Stimulated activated CD8-positive, alpha-beta memory T cell treated with anti-CD3 and anti-CD28 coated beads, Interleukin-15, amount 100 ng/mL, for 48 hours (primary cell): ENCODE data around the gene KMT2E.
"Not testable (repeated sequence)": the region's sequence is repeated elsewhere in the genome, so short reads cannot be mapped to it uniquely, and the experiment has no call there.

ENCODE experiments used
- DNase-seq, 2 donors: peaks; one replicate each; pipeline ENCODE4 v3.0.0-alpha.2; 2020; ENCODE audit warnings: low read depth in 2 of 2

Gene KMT2E

DNA sequence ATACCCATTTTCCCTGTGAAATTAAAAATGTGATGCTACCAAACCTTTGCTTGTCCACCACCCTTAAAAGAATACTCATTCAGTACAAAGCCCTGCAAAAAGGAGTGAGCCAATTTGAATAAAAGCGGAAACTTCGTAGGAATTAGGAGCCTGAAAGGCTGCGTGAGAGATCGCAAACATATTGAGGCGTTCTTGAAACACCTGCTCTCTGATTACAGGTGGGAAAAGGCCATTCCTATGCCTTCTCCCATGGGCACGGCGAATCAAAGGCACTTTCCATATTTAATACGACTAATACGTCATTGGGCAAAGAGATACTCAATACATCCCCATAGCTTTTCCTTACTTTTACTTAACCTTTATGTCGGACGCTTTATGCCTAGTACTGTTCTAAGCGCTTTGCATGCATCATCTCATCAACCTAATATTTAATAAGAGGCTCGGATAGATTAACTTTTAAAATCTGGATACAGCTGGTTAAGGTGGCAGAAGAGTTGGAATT is 30.9 kb upstream of the KMT2E start:
- no peak for DNase-seq

DNA sequence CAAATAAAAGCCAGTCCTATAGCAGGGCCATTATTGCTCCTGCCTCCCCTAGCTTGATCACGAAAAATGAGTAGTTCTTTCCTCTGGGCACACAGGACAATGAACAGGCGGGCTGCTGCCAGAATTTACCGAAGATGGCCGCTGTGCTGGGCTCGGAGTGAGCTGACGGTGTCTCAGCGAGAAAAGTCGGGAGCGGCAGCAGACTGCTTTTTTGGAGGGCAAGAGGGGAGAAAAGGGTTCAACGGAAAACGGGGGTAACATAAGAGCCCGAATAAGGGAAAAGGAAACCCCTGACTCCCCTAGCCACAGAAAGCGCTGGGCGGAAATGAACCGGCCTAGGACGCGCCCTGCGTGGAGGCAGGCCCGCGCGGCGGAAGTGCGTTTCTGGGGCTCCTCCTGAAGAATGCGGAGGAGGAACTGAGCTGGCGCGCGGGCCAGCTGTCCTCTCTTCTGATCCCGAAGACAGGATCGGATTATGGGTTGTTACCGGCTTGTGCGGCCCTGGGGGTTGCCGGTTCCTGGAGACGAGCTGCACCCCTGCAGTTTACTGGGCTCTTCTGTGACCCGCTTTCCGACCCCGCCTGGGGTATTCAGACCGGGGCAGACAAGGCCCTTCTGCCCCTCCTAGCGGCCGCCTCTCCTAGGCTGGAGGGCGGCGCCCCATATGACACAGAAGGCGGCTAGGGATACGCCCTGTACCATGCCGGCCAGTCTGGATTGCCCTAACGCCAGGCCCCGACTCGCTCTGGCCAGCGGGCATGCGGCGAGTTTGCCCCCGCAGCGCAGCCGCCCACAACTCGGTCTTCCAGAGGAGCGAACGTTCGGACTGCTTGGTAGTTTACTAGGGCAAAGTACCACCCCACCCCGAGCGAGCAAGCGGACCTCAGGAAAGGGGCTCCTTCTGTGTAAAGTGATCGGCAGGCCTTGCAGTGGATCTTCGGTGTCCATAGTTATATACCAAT is 30.1 kb upstream of the KMT2E start:
- peak; percentile 79 to 81 for DNase-seq

DNA sequence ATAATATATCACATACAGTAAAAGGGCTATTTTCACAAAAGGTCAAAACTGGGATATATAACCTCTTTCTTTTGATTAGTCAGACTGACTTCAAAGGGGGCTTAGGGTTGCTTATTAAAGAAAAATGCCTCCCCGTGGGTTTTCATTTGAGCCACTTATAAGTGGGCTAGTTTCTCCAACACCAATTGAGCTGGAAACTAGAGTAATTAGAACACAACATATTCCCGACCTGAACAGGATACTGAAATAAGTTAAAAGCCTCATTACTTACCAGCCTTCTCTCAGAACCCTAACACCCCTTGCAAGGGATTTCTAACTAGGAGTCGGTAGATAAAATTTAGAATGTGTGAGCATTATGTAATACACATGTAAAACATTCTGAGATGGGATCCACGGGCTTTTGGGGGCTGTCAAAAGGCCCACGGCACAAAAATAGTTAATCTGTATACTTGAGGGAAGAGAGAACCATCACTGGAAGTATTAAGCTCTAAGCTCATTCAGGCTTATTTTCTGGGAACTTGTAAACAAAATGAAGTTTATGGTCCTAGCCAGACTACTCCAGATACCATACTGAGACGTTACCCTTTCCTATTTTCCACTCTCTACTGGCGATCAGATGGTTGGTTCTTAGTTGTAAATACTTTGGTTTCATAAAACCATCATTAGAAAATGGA is 29.3 kb upstream of the KMT2E start:
- no peak for DNase-seq

DNA sequence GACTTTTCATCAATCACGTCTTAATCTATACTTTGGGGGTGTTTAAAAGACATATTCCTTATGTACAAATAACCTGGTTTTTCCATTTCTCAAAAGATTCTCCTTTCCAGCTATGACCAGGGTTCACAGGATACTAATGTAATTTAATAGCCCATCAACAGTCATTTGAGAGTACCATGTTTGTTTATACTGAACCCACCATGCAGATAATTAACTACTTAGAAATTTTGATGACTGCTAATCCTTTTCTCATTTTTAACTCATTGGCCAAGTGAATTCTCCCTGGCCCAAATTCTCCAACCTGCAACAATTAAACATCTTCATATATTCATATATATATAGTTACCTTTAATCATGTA is 28.8 kb upstream of the KMT2E start:
- no peak for DNase-seq

DNA sequence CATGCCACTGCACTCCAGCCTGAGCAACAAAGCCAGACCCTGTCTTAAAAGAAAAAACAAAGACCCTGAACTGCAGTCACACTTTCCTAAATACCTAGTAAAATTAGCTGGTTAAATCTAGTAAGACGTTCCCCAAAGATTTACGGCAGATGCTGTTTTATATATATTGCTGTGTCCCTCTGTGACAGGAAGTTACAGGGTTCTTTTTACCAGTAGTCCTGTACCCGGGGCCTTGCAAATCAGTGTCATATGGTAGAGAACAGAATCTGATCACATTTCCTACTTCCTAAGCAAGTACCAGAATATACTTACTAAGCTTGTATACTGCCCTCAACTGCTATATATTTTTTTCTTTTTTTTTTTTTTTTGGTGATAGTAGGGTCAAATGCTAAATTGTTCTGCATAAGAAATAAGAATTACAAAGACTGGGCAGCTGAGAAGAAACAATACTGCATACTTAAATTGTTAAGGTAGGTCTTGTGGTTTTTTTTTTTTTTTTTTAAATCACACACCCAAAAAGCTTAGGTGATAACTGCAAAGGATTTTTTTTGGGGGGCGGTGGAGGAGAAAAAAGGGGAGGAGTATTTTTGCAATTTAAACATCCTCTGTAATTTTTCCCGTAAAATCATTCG is 27.3 kb upstream of the KMT2E start:
- no peak for DNase-seq

DNA sequence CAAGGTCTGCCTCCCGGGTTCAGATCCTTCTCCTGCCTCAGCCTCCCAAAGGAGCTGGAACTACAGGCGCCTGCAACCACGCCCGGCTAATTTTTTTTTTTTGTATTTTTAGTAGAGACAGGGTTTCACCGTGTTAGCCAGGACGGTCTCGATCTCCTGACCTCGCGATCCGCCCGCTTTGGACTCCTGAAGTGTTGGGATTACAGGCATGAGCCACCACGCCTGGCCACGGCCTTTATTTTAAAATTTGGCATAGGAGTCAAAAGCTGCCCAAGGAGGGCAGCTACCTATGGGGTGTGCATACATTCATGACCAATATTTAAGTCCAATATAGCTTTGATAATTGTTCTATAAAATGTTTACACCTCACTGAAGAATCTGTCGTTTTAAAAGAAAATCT is 26.6 kb upstream of the KMT2E start:
- DNase-seq: not testable (repeated sequence)

DNA sequence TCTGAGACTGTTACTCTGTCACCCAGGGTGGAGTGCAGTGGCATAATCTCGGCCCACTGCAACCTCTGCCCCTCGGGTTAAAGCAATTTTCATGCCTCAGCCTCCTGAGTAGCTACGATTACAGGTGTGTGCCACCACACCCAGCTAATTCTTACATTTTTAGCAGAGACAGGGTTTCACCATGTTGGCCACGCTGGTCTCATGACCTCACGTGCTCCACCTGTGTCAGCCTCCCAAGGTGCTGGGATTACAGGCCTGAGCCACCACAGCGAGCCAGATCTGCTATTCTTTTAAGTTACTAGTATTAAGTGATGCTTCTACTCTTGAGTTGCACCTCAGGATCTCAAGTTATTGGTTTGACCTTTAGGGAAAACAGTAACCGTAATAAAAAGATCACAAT is 23.0 kb upstream of the KMT2E start:
- DNase-seq: no peak

DNA sequence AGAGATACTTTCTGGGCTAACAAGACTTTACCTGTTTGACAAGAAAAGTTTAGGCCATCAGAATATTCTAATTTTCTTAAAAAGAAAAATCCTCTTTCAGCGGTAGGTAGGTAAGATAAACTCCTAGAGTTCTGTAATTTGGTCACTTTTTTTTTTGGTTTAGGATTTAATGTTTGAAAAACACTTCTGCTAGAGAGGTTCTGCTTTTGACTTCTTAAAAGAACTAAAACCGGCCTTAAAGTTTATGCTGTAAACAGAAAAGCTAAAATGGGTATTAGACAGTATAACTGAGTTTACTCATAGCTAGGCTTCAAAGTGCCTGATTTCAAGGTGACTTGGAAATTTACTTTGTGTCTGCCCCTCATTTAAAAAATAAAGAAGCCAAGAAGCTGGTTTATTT is 21.7 kb upstream of the KMT2E start:
- DNase-seq: no peak

DNA sequence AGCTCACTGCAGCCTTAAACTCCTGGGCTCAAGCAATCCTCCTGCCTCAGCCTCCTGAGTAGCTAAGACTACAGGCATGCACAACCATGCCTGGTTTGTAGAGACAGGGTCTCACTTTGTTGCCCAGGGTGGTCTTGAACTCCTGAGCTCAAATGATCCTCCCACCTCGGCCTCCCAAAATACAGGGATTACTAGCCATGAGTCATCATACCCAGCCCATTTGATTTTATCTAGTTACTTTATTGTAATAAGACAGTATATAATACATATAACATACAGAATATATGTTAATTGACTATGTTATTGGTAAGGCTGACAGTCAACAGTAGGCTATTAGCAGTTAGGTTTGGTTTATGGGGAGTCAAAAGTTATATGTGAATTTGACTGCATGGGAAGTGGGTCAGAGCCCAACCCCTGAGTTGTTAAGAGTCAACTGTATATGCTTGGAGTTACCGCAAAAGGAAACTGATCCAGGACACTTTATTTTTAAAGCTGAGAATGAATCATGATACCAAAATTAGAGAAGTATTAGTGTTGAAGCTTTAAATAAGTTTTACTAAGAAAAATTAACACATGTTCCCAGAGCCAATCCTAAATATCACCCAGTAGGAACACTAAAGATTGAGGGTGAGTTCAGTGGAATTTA is 20.7 kb upstream of the KMT2E start:
- DNase-seq: no peak

DNA sequence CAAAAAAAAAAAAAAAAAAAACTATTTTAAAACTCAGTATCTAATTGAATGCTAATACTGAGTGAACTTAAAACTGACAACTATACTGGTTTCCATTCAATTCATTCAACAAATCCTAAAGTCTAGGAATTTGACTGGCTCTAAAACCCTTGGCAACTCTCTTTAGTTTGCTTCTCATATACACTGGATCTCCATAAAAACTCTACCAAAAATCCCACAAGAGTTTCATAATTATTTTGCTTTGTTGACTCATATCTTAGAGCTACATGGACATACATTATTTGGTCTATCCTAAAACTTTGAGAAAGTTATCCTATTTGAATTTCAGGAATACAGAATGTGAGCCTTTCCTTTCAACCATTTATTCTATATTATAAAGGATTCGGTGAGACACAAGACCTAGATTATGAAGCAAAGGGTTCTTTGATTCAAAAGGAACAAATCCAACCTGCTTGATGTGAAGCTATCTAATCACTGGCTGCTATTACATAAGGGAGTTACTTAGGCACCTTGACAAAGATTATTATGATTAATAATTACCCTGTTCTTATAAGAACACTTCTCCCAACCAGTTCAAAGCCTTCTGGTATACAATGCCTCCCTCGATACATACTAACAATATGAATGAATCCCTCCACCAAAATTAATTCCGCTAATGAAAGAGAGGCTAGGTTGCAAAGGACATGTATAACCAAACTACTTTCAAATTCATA is 15.8 kb upstream of the KMT2E start:
- no peak for DNase-seq

DNA sequence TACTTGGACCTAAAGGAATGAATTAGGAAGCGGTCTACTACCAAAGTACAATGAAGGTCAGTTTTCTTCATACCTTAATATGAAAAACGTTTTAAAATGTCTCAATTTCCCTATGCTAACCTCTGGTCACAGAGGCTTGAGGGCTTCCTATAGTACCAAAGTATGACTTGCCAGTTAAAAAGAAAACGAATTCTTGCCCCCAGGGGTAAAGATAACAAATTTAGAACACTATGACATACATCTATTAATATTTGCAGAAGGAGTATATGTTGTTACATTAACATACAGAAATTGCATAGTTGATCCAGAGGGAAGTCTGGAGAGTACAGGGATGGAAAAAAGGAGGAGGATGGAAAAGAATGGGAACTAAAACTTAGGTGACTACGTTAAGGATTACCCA is 13.8 kb upstream of the KMT2E start:
- no peak for DNase-seq

DNA sequence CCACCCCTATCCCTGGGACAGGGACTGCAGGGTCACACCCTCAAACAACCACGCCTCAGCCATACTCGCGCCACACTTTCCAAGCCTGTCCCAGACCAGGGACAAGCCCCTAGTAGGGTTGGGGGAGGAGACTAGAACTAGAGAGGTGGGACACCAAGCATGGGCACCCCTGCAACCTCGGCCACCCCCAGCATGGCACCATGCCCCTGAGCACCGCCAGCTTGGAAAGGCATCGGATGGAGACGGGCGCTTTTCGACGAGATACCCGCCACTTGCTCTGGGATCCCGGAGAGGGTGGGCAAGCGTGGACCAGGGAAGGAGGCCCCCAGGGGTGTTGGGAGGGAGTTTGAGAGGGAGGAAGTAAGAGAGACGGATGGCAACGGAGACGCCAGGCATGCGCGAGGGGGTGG is 13.1 kb upstream of the KMT2E start:
- no peak for DNase-seq

DNA sequence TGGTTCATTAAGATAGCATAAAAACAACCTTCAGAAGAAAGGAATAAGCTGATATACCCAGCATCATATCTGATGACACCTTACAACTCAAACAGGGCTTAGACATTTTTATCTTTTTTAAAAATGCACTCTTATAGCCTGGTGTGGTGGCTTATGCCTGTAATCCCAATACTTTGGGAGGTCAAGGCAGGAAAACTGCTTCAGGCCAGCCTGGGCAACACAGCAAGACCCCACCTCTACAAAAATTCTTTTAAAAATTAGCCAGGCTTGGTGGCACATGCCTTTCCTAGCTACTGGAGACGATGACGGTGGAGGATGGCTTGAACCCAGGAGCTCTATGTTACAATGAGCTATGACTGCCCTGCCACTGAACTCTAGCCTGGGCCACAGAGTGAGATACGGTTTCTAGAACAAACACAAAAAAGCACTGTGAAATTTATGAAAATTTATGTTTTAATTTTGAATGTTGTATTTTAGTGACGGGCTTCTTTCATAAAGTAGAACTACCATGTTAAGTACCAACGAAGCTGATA is 12.3 kb upstream of the KMT2E start:
- DNase-seq: no peak

DNA sequence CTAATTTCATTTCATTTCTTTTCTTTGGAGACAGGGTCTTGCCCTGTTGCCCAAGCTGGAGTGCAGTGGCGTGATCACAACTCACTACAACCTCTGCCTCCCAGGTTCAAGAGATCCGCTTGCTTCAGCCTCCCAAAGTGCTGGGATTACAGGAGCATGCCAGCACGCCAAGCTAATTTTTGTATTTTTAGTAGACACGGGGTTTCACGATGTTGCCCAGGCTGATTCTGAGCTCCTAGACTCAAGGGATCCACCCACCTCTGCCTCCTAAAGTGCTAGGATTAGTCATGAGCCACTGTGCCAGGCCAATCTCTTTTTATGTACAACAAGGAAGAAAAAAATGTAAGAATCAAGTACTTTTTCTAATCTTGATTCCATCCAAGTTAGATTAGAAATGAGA is 10.7 kb upstream of the KMT2E start:
- DNase-seq: peak in 1 of 2 donors; percentile 22

DNA sequence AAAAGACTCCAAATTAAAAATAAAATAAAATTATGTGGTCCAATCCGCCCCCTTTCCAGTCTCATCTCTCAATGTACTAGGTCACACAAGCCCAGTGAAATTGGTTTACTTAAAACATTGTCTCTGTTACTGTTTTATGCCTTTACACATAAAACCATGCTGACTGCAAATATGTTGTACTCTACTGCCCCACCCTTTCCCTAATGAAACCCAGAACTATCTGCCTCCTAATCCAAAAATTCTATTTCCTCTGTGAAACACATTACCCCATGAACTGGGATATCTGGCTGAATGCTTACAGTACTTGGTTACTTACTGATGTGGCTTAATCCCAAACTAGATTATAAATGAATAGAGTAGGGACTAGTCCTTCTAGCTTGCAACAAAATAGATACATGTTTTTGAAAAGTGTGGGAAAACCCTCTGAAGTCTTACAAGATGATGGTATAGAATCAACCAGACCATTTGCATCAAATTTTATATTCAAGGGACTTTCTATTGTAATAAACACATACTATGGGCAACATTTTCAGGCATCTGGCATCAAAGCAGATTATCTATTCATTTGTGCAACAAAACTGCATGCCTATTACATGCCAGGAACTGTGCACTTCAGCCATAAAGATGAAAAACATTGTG is 10.0 kb upstream of the KMT2E start:
- no peak for DNase-seq

DNA sequence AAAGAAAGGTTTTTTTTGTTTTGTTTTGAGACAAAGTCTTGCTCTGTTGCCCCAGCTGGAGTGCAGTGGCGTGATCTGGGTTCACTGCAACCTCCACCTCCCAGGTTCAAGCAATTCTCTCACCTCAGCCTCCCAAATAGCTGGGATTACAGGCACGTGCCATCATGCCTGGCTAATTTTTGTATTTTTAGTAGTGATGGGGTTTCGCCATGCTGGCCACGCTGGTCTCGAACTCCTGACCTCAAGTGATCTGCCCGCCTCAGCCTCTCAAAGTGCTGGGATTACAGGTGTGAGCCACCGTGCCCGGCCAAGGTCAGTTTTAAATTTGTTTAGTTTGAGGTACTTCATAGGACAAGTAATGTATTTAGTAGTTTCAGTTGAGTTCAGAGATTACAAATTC is 9.0 kb upstream of the KMT2E start:
- not testable (repeated sequence) for DNase-seq

DNA sequence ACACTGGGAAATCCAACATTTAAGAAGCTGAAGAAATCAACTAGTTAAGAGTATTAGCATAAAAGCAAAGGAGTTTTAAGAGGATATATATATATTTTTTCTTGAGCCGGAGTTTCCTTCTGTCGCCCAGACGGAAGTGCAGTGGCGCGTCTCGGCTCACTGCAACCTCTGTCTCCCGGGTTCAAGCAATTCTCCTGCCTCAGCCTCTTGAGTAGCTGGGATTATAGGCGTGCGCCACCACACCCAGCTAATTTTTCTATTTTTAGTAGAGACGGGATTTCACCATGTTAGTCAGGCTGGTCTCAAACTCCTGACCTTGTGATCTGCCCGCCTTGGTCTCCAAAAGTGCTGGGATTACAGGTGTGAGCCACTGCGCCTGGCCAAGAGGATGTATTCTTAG is 8.5 kb upstream of the KMT2E start:
- DNase-seq: not testable (repeated sequence)

DNA sequence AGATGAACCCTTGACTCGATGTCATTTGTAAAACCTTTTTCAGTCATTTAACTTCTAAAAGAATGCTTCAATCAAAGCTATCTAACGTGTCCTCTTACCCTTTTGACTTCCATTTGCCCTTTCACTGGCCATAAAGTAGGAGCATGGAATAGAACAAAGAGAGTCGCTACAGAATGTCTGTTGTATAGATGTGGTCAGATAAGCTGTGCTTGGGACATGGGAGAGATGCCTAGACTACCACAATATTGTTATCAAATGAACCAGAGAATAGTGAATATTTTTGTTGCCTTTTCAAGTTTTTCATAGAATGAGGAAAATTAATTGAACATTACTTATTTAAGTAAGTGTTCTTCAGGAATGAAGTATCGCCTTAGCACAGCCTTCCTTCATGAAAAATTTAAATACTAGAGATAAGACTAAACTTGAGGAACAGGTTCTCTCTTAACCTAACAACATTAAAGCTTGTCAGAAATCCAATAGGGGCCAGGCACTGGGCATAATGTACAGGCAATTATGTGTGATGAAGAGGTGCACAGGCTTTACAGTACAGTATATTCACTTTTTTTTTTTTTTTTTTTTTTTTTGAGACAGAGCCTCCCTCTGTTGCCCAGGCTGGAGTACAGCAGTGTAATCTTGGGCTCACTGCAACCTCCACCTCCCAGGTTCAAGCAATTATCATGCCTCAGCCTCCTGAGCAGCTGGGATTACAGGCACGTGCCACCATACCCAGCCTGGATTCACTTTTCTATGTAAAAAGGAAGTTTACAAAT is 7.5 kb upstream of the KMT2E start:
- DNase-seq: no peak

DNA sequence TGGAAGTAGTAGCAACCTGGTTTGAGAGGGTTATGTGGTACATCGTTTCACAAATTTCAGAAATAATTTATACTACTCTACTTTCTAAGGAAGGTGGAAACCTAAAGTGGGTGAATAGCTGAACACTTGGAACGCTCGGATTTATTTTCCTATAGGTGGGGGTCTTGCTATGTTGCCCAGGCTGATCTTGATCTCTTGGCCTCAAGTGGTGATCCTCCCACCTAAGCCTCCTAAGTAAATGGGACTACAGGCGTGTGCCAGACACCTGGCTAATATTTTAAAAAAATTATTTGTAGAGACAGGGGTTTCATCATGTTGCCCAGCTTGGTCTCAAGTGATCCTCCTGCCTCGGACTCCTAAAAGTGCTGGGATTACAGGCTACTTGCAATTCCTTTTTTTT is 6.7 kb upstream of the KMT2E start:
- no peak for DNase-seq
